Liver (tissue), 9 donors: ENCODE measurements around the gene LRP11. TPM values are rescaled to one million over a fixed set of nuclear protein-coding genes. Genes with fewer than 3 reads are reported as not detected.

Source experiments
- DNase-seq: peaks from one replicate; pipeline ENCODE4 v3.0.0-alpha.2; 2017; ENCODE audit warnings: low spot score
- H3K27ac ChIP-seq, 2 donors: one replicate each; pipeline ENCODE4 v1.7.0; 2013; ENCODE audit warnings: inconsistent platforms in 2 of 2, low read length in 2 of 2, control low read depth in 1 of 2, low read depth in 1 of 2, mild to moderate bottlenecking in 1 of 2
- H3K27me3 ChIP-seq, 4 donors: one replicate each; pipeline versions ENCODE4 v1.6.1 to v1.7.0; 2013; ENCODE audit warnings: low read length in 3 of 4, inconsistent platforms in 1 of 4, mild to moderate bottlenecking in 1 of 4, moderate library complexity in 1 of 4; ENCODE audit not compliant: control insufficient read depth in 4 of 4, insufficient read depth in 4 of 4
- H3K36me3 ChIP-seq, 4 donors: one replicate each; pipeline versions ENCODE4 v1.6.1 to v1.7.0; 2013; ENCODE audit warnings: low read length in 3 of 4, mild to moderate bottlenecking in 3 of 4, low read depth in 1 of 4, moderate library complexity in 1 of 4; ENCODE audit not compliant: control insufficient read depth in 4 of 4, insufficient read depth in 3 of 4
- H3K4me1 ChIP-seq, 4 donors: one replicate each; pipeline versions ENCODE4 v1.6.1 to v1.7.0; 2013; ENCODE audit warnings: low read length in 3 of 4, mild to moderate bottlenecking in 3 of 4, moderate library complexity in 1 of 4; ENCODE audit not compliant: control insufficient read depth in 4 of 4, insufficient read depth in 4 of 4
- H3K4me3 ChIP-seq, 3 donors: one replicate each; pipeline versions ENCODE4 v1.6.1 to v1.7.0; 2013; ENCODE audit warnings: low read length in 3 of 3, control low read depth in 1 of 3, low read depth in 1 of 3, mild to moderate bottlenecking in 1 of 3
- H3K9ac ChIP-seq, 2 donors: one replicate each; pipeline ENCODE4 v1.7.0; 2013; ENCODE audit warnings: low read length in 2 of 2, mild to moderate bottlenecking in 2 of 2, moderate library complexity in 2 of 2, control low read depth in 1 of 2, low read depth in 1 of 2
- H3K9me3 ChIP-seq, 4 donors: one replicate each; pipeline versions ENCODE4 v1.6.1 to v1.7.0; 2013; ENCODE audit warnings: low read length in 3 of 4; ENCODE audit not compliant: control insufficient read depth in 4 of 4
- EGR1 ChIP-seq, 2 donors: IDR thresholded peaks; 2 replicates each; pipeline ENCODE4 v1.6.1; 2016 to 2018; ENCODE audit warnings: antibody characterized with exemption in 2 of 2, low read depth in 2 of 2
- FOXA1 ChIP-seq: IDR thresholded peaks from 2 replicates; pipeline ENCODE4 v1.6.1; 2016; ENCODE audit warnings: antibody characterized with exemption
- FOXA2 ChIP-seq: IDR thresholded peaks from 2 replicates; pipeline ENCODE4 v1.6.1; 2016; ENCODE audit warnings: antibody characterized with exemption
- GABPA ChIP-seq, 2 donors: IDR thresholded peaks in 1 of 2; conservative IDR thresholded peaks in 1 of 2; 2 replicates each; pipeline ENCODE4 v1.6.1; 2016; ENCODE audit warnings: antibody characterized with exemption in 2 of 2, mild to moderate bottlenecking in 1 of 2, moderate library complexity in 1 of 2
- HNF4A ChIP-seq, 2 donors: conservative IDR thresholded peaks; 2 replicates each; pipeline ENCODE4 v1.6.1; 2016; ENCODE audit warnings: antibody characterized with exemption in 2 of 2, mild to moderate bottlenecking in 2 of 2
- HNF4G ChIP-seq: IDR thresholded peaks from 2 replicates; pipeline ENCODE4 v1.6.1; 2016; ENCODE audit warnings: antibody characterized with exemption
- JUND ChIP-seq, 2 donors: IDR thresholded peaks; 2 replicates each; pipeline ENCODE4 v1.6.1; 2016; ENCODE audit warnings: antibody characterized with exemption in 2 of 2
- NR2F2 ChIP-seq: IDR thresholded peaks from 2 replicates; pipeline ENCODE4 v1.6.1; 2016; ENCODE audit warnings: antibody characterized with exemption
- RAD21 ChIP-seq, 2 donors: IDR thresholded peaks; 2 replicates each; pipeline ENCODE4 v1.6.1; 2016; ENCODE audit warnings: antibody characterized with exemption in 2 of 2, mild to moderate bottlenecking in 2 of 2
- RXRA ChIP-seq, 2 donors: IDR thresholded peaks; 2 replicates each; pipeline ENCODE4 v1.6.1; 2017 to 2018; ENCODE audit warnings: antibody characterized with exemption in 2 of 2, mild to moderate bottlenecking in 1 of 2
- SP1 ChIP-seq: IDR thresholded peaks from 2 replicates; pipeline ENCODE4 v1.6.1; 2018; ENCODE audit warnings: antibody characterized with exemption, mild to moderate bottlenecking
- TAF1 ChIP-seq: conservative IDR thresholded peaks from 2 replicates; pipeline ENCODE4 v1.6.1; 2016; ENCODE audit warnings: antibody characterized with exemption, mild to moderate bottlenecking
- YY1 ChIP-seq: IDR thresholded peaks from 2 replicates; pipeline ENCODE4 v1.6.1; 2016; ENCODE audit warnings: antibody characterized with exemption, mild to moderate bottlenecking
- WGBS: extraction: QIAGEN DNeasy Blood & Tissue Kit; methylation state at CpG from one replicate; pipeline ENCODE4 v1.1.7; 2013; 5-methylcytosine and 5-hydroxymethylcytosine counted together
- polyA plus RNA-seq, 2 donors: library from polyadenylated mRNA; stranded (reverse) in 1 of 2; unstranded in 1 of 2; fragments of 200-250 nt in 1 of 2; fragments of >200 nt in 1 of 2; fragmentation: Nextera tagmentation in 1 of 2; extraction: Ambion mirVana in 1 of 2; gene quantifications; one replicate each; pipeline versions ENCODE4 v1.2.1 to v1.2.3, GENCODE V29; 2013 to 2015
- total RNA-seq, 2 donors: library from RNA; depleted of rRNA; stranded (reverse); fragments of >200 nt; gene quantifications; one replicate each; pipeline ENCODE4 v1.2.3, GENCODE V29; 2014
- TF ChIP-seq, protein P1 (sequence below): IDR thresholded peaks from 2 replicates; pipeline ENCODE4 v1.6.1; 2016; ENCODE audit warnings: antibody characterized with exemption, mild to moderate bottlenecking
- TF ChIP-seq, protein P2 (sequence below): IDR thresholded peaks from 2 replicates; pipeline ENCODE4 v1.6.1; 2016; ENCODE audit warnings: antibody characterized with exemption
- TF ChIP-seq, protein P3 (sequence below): IDR thresholded peaks from 2 replicates; pipeline ENCODE4 v1.6.1; 2016; ENCODE audit warnings: antibody characterized with exemption
- TF ChIP-seq, protein P4 (sequence below): IDR thresholded peaks from 2 replicates; pipeline ENCODE4 v1.6.1; 2016; ENCODE audit warnings: antibody characterized with exemption
- donor health status: healthy.
- donor health status: healthy.
- donor health status: healthy.
- donor health status: healthy.
- donor health status: healthy.

Gene LRP11
- total and polyA plus RNA-seq, 4 donors, result 3.4 to 13.3 (median 6.0) TPM

DNA sequence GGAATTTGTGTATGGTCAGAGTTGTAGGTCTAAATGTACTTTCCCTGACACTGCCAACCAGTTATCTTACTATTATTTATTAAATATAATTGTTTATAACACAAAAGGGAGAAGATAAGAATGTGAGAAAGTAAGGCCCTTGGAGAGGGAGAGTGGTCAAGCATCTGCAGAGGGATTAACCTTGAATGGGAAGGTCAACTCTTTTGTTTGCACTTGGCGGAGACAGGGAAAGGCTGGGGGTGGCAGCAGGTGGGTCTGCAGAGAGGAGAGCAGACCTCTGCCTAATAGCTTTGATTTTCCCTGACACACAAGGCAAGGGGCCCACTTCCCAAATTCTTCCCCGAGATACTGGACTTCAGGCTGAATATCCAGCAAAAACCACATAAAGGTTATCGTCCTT lies 4.2 kb downstream of the LRP11 start:
- Histone ChIP-seq H3K9ac (no peak overlapping the region), H3K4me1 (peaks cover 1 to 31% (median 17%) of the 10 kb centered on the region in 4 donors), H3K36me3 (no peaks in the 10 kb centered on the region), H3K27ac (no peak overlapping the region), H3K9me3 (no peaks in the 10 kb centered on the region), H3K4me3 (no peak overlapping the region), H3K27me3 (no peaks in the 10 kb centered on the region)
- WGBS, result 95% methylated on average over 3 of the region's 3 CpGs
- DNase-seq, result no peak
- TF ChIP-seq GABPA (IDR thresholded peaks at IDR 0.05 in 1 of 2, conservative IDR thresholded peaks at IDR 0.05 in 1 of 2) (no peak), EGR1 (IDR thresholded peaks at IDR 0.05; ENCODE audit: low read depth in 2 of 2) (no peak), HNF4G (no peak), HNF4A (conservative IDR thresholded peaks at IDR 0.05) (no peak), YY1 (no peak), SP1 (no peak), RXRA (IDR thresholded peaks at IDR 0.05) (no peak), JUND (IDR thresholded peaks at IDR 0.05) (no peak), FOXA1 (no peak), RAD21 (IDR thresholded peaks at IDR 0.05) (no peak), NR2F2 (no peak), TAF1 (no peak), FOXA2 (no peak)
- TF ChIP-seq, protein P1, sequence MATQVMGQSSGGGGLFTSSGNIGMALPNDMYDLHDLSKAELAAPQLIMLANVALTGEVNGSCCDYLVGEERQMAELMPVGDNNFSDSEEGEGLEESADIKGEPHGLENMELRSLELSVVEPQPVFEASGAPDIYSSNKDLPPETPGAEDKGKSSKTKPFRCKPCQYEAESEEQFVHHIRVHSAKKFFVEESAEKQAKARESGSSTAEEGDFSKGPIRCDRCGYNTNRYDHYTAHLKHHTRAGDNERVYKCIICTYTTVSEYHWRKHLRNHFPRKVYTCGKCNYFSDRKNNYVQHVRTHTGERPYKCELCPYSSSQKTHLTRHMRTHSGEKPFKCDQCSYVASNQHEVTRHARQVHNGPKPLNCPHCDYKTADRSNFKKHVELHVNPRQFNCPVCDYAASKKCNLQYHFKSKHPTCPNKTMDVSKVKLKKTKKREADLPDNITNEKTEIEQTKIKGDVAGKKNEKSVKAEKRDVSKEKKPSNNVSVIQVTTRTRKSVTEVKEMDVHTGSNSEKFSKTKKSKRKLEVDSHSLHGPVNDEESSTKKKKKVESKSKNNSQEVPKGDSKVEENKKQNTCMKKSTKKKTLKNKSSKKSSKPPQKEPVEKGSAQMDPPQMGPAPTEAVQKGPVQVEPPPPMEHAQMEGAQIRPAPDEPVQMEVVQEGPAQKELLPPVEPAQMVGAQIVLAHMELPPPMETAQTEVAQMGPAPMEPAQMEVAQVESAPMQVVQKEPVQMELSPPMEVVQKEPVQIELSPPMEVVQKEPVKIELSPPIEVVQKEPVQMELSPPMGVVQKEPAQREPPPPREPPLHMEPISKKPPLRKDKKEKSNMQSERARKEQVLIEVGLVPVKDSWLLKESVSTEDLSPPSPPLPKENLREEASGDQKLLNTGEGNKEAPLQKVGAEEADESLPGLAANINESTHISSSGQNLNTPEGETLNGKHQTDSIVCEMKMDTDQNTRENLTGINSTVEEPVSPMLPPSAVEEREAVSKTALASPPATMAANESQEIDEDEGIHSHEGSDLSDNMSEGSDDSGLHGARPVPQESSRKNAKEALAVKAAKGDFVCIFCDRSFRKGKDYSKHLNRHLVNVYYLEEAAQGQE, result no peak
- TF ChIP-seq, protein P2, sequence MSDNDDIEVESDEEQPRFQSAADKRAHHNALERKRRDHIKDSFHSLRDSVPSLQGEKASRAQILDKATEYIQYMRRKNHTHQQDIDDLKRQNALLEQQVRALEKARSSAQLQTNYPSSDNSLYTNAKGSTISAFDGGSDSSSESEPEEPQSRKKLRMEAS, result no peak
- TF ChIP-seq, protein P3, sequence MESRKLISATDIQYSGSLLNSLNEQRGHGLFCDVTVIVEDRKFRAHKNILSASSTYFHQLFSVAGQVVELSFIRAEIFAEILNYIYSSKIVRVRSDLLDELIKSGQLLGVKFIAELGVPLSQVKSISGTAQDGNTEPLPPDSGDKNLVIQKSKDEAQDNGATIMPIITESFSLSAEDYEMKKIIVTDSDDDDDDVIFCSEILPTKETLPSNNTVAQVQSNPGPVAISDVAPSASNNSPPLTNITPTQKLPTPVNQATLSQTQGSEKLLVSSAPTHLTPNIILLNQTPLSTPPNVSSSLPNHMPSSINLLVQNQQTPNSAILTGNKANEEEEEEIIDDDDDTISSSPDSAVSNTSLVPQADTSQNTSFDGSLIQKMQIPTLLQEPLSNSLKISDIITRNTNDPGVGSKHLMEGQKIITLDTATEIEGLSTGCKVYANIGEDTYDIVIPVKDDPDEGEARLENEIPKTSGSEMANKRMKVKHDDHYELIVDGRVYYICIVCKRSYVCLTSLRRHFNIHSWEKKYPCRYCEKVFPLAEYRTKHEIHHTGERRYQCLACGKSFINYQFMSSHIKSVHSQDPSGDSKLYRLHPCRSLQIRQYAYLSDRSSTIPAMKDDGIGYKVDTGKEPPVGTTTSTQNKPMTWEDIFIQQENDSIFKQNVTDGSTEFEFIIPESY, result no peak
- TF ChIP-seq, protein P4, sequence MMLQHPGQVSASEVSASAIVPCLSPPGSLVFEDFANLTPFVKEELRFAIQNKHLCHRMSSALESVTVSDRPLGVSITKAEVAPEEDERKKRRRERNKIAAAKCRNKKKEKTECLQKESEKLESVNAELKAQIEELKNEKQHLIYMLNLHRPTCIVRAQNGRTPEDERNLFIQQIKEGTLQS, result no peak

DNA sequence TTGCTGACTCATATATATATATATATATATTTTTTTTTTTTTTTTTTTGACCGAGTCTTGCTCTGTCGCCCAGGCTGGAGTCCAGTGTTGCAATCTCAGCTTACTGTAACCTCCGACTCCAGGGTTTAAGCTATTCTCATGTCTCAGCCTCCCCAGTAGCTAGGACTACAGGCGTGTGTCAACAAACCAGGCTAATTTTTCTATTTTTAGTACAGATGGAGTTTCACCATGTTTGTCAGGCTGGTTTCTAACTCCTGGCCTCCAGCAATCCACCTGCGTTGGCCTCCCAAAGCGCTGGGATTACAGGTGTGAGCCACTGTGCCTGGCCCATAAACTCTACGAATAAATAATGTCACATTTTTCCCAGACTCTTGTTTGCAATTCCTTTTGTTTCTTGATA lies 4.8 kb downstream of the LRP11 start:
- Histone ChIP-seq H3K4me1 (peaks cover 0 to 29% (median 15%) of the 10 kb centered on the region in 4 donors), H3K27ac (peak overlapping the region in 1 of 2 donors; percentile 64), H3K27me3 (no peaks in the 10 kb centered on the region), H3K4me3 (no peak overlapping the region), H3K9ac (no peak overlapping the region), H3K36me3 (no peaks in the 10 kb centered on the region), H3K9me3 (no peaks in the 10 kb centered on the region)
- DNase-seq, result no peak
- WGBS, result 59% methylated on average over 7 of the region's 7 CpGs
- TF ChIP-seq SP1 (peak; percentile 42), HNF4G (no peak), FOXA1 (no peak), YY1 (no peak), RAD21 (IDR thresholded peaks at IDR 0.05) (no peak), HNF4A (conservative IDR thresholded peaks at IDR 0.05) (no peak), EGR1 (IDR thresholded peaks at IDR 0.05; ENCODE audit: low read depth in 2 of 2) (no peak), JUND (IDR thresholded peaks at IDR 0.05) (no peak), RXRA (IDR thresholded peaks at IDR 0.05) (peak in 1 of 2 donors; percentile 31)
- TF ChIP-seq, protein P1, result no peak
- TF ChIP-seq, protein P4, result no peak
